Activated CD4-positive, alpha-beta T cell treated with anti-CD3 and anti-CD28 coated beads, Interleukin-2, amount 50 U/mL, for 24 hours (primary cell): ENCODE measurements around the gene MAP3K12.

Experiments used
- DNase-seq, 2 donors: peaks; one replicate each; pipeline ENCODE4 v3.0.0-alpha.2; 2020; ENCODE audit warnings: low read depth in 1 of 2, low spot score in 1 of 2

MAP3K12 gene

DNA sequence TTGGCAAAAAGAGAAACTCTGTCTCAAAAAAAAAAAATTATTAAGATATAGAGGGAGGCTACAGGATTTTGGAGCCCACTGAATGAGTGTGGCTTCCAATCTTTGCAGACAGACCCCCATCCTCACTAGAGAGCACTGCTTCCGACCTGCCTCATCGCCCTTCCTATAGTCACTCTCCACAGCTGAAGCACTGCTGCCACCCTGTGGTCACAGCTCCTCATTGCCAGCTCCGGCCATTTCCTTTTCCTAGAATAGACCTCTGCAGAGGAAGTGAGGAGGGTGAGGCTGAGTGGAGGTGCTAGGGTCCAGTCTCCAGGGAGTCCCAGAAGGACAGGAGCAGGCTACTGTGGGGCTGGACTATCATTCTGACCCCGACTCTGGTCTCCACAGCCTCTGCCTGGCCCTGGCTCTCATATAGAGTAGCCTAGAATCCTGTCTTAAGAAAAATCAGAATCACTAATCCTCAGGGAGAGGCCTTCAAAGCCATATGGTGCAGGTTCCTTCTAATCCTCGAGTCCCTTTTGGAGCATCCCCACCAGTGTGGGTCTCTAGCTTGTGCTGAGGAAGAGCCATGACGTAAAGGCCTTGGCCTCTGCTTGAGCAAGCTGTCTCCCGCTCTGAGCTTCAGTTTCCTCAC lies 9.4 kb upstream of the MAP3K12 start:
- DNase-seq = peak; percentile 68 to 78

DNA sequence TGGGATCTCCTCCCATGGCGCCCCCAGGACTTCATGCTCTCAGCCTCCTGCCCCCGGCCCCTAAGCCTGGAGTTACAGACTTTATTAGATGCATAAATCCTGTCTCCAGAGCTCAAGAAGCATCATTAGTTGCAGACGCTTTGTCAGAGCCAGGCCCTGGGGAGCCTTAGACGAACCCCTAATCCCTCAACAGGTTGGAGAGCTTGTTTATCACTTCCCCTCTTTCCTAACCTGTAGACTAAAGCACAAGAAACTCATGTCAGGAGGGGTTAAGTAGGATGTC lies 8.3 kb upstream of the MAP3K12 start:
- no peak for DNase-seq

DNA sequence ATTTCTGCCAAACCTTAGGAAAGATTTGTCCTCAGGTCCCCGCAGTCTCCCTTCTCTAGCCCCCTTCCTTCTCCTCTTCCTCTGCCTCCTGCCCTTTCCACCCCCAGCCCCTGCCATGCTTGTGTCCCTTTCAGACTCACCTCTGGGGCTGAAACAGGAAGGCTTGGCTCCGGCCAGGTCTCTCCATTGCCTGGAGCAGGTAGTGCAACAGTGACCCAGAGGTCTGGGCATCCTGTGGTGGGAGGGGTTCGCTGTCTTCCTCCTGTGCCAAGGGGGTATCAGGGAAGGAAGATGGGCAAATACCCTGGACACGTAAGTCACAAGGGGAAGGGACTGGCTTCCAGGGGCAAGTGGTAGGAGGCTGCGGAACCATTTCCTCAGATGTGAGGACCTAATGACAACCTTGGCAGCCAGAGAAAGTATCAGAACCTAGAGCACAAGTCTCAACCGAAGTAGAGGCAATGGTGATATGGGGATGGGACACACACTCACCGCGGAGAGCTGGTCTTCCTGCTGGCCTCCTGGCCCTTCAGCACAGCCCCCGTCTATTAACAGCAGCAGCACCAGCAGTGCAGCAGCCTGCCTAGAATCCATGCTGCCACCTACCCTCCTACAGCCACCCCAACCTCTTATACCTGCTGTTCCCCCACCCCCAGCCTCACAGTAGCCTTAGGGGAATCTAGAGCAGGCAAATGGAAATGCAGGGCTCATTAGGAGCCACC lies 7.8 kb upstream of the MAP3K12 start, which contains the start of gene NPFF:
Gene NPFF (minus strand): TSS at position 604 of the 722 bp plus-strand sequence. CDS start 10 bp downstream, at position 594.
- DNase-seq = no peak

DNA sequence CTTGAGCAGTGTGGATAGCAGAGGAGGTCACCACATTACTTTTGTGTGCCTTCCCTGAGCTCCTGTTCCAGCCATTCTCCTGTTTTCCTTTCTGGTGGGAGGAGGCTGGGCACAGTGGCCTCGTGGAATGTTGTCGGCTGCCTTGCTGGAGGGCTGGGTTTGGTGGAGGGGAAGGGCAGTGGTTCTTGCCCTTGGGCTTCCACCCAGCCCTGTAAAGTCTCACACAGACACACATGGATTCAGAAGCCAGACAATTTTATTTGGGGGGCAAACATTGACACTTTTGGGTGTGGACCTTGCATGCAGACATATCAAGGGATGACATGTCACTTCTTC lies 7.2 kb upstream of the MAP3K12 start:
- no peak for DNase-seq

DNA sequence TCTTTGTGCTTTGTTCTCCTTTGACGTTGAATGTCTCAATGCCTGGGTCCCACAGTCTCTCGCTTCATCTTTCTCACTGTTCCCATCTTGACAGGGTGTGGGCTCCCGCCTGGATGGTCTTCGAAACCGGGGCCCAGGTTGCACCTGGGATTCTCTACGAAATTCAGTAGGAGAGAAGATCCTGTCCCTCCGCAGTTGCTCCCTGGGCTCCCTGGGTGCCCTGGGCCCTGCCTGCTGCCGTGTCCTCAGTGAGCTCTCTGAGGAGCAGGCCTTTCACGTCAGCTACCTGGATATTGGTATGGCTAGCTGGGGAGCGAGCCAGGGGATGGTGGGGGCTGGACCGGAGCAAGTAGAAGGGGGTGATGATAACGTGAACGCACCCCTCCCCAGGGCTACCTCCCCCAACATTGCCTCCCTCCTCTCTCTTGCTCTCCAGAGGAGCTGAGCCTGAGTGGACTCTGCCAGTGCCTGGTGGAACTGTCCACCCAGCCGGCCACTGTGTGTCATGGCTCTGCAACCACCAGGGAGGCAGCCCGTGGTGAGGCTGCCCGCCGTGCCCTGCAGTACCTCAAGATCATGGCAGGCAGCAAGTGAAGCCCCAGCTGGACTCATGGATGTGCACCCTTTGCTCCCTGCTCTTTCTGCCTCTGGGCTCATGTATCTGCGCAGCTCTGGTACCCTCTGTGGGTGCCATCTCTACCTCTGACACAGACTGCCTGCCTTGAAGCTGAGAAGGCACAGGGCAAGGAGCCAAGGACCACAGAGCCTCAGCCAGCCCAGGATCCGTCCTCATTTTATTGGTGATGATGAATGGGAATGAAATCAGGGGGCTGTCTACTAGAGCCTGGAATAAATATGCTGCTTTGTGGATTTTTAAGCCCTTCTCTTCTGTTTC lies 6.5 kb upstream of the MAP3K12 start:
- no peak for DNase-seq

DNA sequence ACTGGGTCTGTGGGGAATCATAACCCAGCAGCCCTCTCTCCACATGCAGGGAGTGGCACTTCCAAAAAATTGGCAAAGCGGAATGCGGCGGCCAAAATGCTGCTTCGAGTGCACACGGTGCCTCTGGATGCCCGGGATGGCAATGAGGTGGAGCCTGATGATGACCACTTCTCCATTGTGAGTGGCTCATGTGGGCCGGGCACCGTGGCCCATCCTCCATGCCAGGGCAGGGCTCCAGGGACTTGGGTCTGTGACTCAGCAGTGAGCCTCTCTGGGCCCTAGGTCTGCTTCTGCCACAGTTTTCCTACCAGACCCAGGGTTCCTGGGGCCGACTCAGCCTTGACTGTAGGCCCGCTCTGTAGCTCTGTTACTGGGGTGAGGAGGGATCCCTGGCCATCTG lies 5.8 kb upstream of the MAP3K12 start:
- DNase-seq = no peak

DNA sequence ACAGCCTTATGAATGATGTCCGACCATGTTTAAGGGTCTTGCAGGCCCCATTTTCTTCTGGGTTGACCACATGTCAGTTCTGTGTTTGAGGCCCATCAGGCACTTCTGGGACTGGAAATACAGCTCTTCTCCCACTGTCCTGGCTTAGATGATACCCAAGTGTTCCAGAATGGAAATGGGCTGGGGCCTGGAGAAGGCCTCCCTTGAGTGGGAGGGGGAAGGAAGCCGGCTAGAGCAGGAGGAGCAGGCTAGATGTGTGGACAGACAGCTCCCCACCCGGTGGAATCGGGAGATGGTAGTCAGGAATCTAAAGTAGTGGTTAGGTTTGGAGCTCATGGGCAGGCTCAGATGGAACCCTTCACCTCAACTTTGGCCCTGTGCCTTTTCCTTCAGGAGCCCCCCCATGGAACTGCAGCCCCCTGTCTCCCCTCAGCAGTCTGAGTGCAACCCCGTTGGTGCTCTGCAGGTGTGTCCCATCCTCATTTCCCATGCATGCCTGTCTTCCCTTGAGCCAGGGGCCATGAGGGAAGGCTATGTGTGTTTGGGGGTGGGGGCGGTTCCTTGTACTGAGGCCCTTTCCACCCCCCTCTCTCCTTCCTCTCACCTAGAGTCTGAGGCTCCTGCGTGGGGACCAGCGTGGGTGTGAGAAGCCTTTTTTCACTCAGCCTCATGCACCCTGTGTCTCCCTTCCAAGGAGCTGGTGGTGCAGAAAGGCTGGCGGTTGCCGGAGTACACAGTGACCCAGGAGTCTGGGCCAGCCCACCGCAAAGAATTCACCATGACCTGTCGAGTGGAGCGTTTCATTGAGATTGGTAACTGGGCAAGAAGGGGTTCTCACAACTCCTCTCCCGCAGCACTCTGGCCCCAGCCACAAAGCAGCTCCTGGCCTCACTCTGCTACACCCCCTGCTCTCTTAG lies 5.0 kb upstream of the MAP3K12 start:
- DNase-seq = no peak

DNA sequence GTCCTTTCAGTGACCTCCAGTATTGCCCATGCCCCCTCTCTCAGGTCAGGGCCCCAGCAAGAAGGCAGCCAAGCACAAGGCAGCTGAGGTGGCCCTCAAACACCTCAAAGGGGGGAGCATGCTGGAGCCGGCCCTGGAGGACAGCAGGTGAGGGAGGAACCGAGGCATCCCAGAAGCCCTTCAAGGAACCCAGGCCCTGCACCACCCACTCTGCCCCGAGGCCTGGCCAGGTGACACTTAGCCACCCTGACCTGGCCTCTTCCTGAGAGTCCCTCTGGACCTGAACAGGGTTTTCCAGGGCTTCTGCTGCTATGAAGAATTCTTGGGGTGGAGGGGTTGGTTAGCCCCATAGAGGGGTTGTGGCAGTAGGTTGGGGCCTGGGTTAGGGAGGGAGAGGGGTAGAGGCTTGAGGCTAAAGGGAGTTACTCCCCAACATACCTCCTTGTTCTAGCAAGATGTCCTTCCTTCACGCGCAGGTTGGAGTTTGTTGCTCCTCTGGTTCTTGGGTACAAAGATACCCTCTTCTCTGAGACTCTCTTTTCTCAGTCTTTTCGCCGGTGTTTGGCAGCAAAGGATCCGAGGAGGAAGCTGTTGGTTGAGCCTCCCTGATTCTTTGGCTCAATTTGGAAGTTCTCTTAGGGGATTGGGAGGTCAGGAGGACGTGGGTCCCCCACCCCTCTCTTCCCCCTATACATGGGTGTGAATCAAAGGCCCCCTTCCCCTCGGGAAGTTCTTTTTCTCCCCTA lies 3.9 kb upstream of the MAP3K12 start:
- DNase-seq = no peak

DNA sequence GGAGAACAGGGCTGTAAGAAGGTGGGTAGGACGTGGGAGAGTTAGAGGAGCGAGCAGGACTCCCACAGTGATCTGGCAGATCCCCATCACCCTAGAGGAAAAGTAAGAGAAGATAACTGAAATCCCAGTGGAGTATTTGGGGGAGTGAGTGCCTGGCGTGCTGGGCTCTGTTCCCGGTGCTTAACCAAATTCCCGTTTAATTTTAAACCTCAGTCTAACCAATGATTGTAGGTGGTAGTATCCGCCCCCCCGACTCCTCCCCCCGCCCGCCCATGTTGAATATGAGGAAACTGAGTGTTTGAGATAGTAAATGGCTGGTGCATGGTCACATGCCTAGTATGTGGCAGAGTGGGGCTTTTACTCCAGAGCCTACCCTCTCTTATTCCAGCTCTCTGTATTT lies 3.1 kb upstream of the MAP3K12 start:
- DNase-seq = no peak

DNA sequence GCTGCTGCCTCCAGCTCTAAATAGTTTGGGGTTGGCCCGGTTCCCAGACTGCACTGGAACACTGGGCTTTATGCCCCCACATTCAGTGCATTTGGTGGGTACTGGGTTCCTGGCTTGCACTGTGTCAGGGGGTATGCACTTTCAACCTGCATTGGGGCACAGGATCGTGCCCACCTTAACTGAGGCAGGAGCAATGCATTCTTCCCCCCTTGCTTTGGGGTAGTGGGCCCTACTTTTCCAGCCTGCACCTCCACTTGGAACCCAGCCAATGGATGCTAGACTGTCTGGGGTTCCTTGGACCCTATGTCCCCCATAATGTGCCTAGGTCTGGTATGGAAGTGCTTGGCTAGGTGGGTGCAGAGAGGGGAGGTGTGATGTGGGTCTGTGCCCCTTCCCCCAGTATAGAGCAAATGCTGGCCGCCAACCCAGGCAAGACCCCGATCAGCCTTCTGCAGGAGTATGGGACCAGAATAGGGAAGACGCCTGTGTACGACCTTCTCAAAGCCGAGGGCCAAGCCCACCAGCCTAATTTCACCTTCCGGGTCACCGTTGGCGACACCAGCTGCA lies 2.4 kb upstream of the MAP3K12 start:
- no peak for DNase-seq

DNA sequence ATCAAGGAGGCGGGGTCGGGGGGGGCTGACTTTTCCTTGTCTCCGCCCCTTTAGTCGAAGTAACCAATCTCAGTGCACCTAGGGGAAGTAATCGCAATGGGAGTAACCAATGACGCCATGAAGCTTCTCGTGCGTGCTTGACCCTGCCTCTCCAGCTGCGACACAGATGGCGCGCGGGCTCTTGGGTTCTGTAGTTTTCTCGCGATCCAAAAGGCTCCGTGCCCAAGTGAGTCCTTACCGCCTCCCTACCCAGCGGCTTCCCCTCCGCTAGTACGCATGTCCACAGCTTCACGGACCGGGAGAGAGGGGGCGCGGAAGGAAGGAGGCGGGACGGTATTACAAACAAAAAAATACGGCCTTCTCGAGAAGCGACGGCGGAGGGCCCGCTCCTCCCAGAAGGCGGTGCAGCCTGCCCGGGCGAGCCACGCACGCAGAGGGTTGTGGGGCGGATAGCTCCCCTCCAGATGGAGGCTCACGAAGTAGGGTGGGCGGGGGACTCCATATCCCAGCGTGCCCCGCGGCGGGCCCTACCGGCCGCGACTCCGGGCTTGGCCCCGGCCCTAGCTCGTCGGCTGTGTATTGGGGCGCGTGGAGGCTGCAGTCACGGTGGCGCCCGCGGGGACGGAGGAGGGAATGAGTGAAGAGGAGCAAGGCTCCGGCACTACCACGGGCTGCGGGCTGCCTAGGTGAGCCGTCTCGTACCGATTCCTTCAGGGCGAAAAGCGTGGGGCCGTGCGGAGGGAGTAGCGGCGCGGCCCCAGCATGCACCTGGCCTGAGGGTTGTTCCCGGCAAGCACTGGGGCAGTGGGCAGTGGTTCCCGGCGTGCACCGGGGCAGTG lies 1.7 kb upstream of the MAP3K12 start, which contains the start of gene TARBP2:
Gene TARBP2 (plus strand): TSS at position 508 of the 839 bp plus-strand sequence. CDS start 126 bp downstream, at position 634.
- DNase-seq = peak; percentile 88 to 98

DNA sequence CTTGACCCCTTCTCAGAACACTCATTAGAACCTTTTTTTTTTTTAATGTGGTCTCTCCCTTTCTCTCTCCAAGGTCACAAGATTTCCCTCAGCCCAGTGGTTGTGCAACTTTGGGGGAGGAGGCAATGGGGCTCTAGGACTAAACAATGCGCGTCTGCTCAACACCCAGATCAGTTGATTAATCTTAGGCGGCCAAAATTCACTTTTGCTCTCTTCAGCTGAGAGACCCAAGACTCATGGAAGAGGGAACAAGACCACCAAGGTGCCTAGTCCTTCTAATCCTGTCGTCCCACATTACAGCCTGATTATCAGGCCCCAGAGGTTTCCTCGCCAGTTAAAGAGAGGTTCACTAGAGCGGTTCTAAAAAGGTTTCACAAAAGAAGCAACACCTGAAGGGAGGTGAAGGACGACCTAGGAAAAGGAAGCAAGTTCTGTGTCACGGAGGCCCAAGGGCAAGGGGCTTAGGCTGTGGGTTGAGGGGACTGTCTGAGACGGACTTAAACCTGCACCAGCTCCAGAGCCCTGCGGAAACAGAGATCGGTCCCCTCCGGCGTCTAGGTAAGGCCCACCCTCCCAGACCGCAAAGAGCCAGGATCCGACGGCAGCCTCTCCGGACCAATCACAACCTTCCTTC lies 1.0 kb upstream of the MAP3K12 start:
- no peak for DNase-seq

DNA sequence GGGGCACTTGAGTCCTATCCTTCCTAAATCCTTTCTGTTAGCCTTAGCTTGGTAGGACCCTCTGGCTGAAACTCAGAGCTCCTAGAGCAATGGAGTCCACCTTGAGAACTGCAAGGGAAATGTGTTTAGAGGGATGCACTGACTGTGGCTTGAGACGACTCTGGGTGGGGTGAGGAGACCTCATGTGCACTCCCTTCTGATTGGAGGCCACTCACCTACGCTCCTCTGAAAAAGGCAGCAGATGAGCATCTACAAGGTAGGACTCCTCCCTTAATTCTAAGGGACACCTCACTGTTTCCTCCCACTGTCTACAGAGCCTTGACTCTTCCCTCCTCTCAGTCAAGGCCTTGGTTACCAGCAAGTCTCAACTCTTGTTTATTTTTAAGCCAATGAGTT lies 1.0 kb downstream of the MAP3K12 start:
- DNase-seq = no peak

DNA sequence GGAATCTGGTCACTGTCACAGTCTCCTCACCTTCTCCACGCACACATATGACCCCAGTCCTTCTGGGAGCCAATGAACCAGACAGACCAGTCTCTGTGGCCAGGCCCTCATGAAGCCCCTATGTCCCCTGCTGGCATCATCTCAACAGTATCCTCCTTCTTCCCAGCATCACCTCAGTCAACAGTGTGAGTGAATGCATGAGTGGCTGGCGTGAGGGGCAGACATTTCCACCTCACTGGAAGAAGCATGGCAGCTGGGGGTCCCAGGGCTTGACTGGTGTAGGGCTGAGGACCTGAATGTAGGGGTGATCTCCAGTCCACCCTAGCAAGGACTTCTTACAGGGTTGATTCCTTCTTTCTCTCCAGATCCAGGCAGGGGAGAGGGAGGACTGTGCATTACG lies 1.8 kb downstream of the MAP3K12 start:
- no peak for DNase-seq

DNA sequence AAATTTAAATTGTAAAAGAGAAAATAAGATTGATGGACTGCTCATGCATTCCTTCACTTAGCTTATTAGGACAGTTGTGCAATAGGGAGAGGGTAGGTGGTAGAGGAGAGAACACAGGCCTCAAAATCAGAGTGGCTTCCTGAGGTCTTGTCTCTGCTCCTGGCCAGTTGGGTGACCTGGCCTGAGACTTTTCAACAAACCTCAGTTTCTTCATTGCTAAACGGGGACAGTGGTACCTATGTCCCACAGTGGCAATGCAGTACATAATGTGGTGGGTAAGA lies 2.6 kb downstream of the MAP3K12 start:
- no peak for DNase-seq

DNA sequence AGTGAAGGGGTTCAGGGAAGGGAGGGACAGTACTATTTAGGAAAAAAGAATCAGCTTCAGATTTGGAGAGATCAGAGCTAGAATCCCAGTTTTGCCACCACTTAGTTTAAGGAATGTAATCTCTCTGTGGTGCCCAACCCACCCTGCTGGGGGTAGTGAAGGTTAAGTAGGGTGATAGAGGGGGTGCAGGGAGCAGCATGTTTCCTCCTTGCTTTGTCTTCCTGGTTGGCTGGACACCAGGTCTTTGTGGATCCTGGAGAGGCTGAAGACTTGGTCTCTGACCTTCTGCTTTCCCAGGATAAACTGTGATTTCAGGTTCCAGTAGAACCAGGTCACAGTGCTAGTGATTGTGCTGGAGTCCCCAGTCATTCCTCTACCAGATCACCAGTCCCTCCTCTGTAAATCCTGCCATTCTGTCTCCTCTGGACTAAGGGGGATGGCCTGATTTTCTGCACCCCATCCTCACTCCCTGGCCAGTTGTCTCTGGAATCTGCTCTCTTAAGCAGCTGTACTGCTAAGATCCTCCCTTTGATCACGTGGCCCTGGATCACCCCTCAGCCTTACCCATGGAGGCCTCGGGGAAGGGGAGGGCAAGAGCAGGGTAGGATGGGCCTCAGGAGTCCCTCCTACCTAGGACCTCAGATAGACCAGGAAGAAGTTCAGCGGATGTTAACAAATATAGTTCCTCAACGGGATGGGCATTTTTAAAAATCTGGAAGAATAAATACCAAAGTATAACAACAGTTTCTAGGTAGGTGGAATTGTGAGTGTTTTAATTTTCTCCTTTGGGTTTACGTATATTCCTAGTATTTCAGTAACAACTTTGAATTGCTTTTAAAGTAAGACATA lies 3.1 kb downstream of the MAP3K12 start:
- DNase-seq = no peak

DNA sequence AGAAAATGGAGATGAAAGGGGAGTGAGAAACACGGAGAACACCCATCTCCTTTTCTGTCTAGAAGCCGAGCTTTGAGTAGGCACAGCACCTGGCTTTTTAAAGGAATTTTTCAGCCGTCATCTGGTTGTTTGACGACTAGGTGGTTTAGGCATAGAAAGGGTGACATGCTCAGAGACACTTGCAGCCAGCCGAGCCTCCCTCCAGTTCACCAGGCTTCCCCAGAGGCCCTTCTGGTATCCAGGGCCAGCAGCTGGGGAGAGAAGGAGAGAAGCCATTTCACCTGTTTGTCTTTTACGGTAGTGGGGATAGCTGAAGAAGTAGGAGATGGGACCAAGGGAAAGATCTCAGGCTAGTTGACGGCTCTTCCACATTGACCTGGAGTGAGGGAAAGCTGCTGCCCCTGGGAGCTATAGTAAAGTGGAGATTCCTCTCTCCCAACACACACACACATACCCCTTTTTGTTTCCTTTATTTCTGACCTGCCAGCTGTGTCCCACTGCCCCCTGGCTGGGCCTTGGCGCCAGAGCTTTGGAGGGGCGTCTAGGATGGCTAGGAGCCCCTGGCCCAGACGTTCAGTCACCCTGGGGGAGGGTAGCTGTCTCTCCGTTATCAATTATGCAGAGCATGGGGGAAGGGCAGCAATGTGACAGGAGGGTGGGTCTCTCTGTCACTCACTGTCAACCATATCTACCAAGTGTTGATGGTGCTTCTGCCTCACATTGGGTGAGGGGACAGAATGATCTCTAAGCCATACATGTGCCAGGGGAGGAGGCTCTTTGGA lies 5.5 kb downstream of the MAP3K12 start:
- no peak for DNase-seq
